ENCODE data around the gene SLC35B2. TPM values are rescaled to one million over a fixed set of nuclear protein-coding genes. Genes with fewer than 3 reads are reported as not detected.
A peak's percentile ranks its signal among the peaks of the same experiment; 100 is the strongest.

SLC35B2 gene
- total and polyA plus RNA-seq, 11 donors = 10.2 to 36.7 (median 26.4) TPM

- no peak for DNase-seq
- 90 to 95% (median 93%) methylated on average over 7 of the region's 7 CpGs for WGBS, 4 donors
- no peak overlapping the region for H3K4me3 ChIP-seq
- H3K27me3 ChIP-seq = no peaks in the 10 kb centered on the region
- no peaks in the 10 kb centered on the region for H3K9me3 ChIP-seq
- peaks cover 0 to 15% (median 10%) of the 10 kb centered on the region in 12 donors for H3K4me1 ChIP-seq
- no peak overlapping the region for H3K27ac ChIP-seq
- TF ChIP-seq POLR2A (IDR thresholded peaks at IDR 0.05) (no peak), CTCF (IDR thresholded peaks at IDR 0.05) (no peak)
- ATAC-seq = no peak
- peaks cover 0 to 4% (median under 1%) of the 10 kb centered on the region in 9 donors for H3K36me3 ChIP-seq
- intact Hi-C loops (cut with DNase I) = loop anchor here in 1 of 10 donors (10.0 kb wide), 2 partner anchors 469 to 609 kb away; partner anchors contain the start of genes MAD2L1BP and VEGFA
Observed at GRCh38 chr6:44243345-44243744, 14.0 kb downstream of the SLC35B2 start.

GRCh38 chr6:44238687-44239350 lies 18.5 kb downstream of the SLC35B2 start:
- peaks cover 3 to 43% (median 31%) of the 10 kb centered on the region in 12 donors for H3K4me1 ChIP-seq
- no peak overlapping the region for H3K4me3 ChIP-seq
- WGBS, 4 donors = 76 to 81% (median 78%) methylated on average over 7 of the region's 7 CpGs
- intact Hi-C loops (cut with DNase I) = loop anchor here in 8 of 10 donors (1.0 to 10.0 kb wide), 8 partner anchors 20 to 464 kb away; partner anchors contain the start of gene VEGFA (in 1 of the 8)
- peak overlapping the region in 9 of 12 donors; percentile 91 to 99 (median 96) for H3K27ac ChIP-seq
- peaks cover 0 to 9% (median 0%) of the 10 kb centered on the region in 9 donors for H3K36me3 ChIP-seq
- no peaks in the 10 kb centered on the region for H3K27me3 ChIP-seq
- TF ChIP-seq POLR2A (IDR thresholded peaks at IDR 0.05) = no peak
- no peak for TF ChIP-seq CTCF (IDR thresholded peaks at IDR 0.05)
- no peak for ATAC-seq
- no peaks in the 10 kb centered on the region for H3K9me3 ChIP-seq
- no peak for DNase-seq

- 1 to 3% (median 2%) methylated on average over 26 to 42 of the region's 42 CpGs for WGBS, 4 donors
- peak; percentile 80 to 91 (median 83) for DNase-seq
- intact Hi-C loops (cut with DNase I) = loop anchor here in 8 of 10 donors (1.0 to 10.0 kb wide), 9 partner anchors 17 to 463 kb away; partner anchors contain the start of gene VEGFA (in 1 of the 8)
- peak overlapping the region; percentile 87 to 99 (median 95) for H3K27ac ChIP-seq
- peaks cover 3 to 52% (median 39%) of the 10 kb centered on the region in 12 donors for H3K4me1 ChIP-seq
- peak; percentile 30 to 81 (median 74) for ATAC-seq
- peak; percentile 95 to 100 (median 98) for TF ChIP-seq CTCF (IDR thresholded peaks at IDR 0.05)
- TF ChIP-seq POLR2A (IDR thresholded peaks at IDR 0.05) = peak in 1 of 2 donors; percentile 29
- peaks cover 0 to 15% (median 3%) of the 10 kb centered on the region in 9 donors for H3K36me3 ChIP-seq
- peak overlapping the region; percentile 32 to 75 (median 62) for H3K4me3 ChIP-seq
- no peaks in the 10 kb centered on the region for H3K9me3 ChIP-seq
- no peaks in the 10 kb centered on the region for H3K27me3 ChIP-seq
Observed at GRCh38 chr6:44237813-44238433, 19.4 kb downstream of the SLC35B2 start.
